HG03064 (cell line): ENCODE data around the gene LRPPRC.

ENCODE experiments used
- ATAC-seq: cut with Tn5 transposase; IDR thresholded peaks from one replicate; pipeline ENCODE4 v1.9.1; 2021; ENCODE audit warnings: low read depth; ENCODE audit not compliant: unreplicated experiment

The LRPPRC gene

DNA sequence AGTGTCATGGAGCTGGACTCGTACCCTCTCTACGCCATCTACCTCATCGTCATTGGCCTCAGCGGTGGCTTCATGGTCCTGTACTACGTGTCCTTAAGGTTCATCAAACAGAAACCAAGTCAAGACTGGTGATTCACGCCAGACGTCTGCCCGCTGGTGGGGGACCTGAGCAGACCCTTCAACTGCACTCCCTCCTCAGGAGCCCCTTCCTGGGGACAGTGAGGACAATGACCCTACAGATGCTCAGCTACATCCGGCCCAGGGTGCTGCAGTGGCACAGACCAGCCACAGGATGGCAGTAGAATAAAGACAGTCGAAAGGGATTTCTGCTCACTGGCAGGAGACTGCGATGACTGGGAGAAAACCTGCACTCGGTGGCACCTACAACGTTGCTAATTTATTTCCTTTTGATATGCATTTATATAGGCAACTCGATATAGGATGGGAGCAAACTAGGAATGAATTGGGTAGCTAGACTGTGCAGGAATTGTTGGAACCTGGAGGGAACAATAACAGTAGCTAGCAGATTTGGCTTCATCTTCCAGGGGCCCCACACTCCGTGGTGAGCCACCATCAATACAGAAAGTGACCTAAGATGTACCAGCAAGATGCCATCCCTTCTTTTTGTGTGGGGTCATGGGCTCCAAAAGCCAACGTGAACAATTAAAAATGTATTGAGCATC is 117.9 kb downstream of the LRPPRC start:
- ATAC-seq: peak; percentile 74

DNA sequence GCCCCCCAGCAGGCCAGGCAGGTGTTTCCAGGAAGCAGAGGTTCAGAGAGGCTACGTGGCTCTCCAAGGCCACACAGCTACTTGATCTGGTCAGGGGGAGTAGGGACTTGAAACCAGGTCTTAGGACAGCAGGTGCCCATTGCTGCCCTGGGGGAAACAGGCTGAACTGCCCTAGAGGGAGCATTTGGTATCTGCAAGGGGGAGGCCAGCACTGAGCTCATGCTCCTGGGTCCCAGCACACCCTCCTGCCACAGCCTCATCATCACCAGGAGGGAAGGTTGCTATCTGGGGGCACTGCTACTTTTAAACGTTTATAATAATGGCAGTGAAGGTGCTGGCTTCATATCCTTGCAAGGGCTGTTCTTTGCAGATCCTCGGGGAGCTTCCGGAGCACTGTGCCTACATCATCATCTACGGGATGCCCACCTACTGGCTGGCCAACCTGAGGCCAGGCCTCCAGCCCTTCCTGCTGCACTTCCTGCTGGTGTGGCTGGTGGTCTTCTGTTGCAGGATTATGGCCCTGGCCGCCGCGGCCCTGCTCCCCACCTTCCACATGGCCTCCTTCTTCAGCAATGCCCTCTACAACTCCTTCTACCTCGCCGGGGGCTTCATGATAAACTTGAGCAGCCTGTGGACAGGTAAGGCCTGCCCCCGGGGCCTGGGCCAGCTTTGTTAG is 120.9 kb downstream of the LRPPRC start:
- no peak for ATAC-seq

DNA sequence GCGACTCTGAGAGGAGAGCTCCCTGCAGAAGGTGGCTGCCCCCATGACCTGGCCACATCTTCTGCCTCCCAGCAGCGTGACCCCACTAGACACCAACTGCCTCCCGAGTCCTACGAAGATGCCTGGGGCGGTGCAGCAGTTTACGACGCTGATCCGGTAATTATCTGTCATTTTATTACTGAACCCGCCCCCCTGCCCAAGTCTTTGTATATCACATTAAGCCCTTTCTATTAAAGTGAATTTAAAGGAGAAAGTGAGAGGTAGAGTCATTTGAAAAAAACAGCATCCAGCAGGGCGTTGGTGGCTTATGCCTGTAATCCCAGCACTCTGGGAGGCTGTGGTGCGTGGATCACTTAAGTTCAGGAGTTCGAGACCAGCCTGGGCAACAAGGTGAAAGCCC is 123.6 kb downstream of the LRPPRC start:
- no peak for ATAC-seq

DNA sequence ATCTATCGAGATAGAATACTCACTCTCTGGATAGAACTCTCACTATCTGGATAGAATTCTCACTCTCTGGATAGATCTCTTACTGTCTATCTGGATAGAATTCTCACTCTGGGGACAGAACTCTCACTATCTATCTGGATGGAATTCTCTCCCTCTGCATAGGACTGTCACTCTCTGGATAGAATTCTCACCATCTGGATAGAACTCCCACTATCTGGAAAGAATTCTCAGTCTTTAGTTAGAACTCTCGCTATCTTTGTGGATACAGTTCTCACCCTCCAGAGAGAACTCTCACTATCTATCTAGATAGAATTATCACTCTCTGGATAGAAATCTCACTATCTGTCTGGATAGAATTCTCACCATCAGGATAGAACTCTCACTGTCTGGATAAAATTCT is 140.5 kb downstream of the LRPPRC start:
- no peak for ATAC-seq

DNA sequence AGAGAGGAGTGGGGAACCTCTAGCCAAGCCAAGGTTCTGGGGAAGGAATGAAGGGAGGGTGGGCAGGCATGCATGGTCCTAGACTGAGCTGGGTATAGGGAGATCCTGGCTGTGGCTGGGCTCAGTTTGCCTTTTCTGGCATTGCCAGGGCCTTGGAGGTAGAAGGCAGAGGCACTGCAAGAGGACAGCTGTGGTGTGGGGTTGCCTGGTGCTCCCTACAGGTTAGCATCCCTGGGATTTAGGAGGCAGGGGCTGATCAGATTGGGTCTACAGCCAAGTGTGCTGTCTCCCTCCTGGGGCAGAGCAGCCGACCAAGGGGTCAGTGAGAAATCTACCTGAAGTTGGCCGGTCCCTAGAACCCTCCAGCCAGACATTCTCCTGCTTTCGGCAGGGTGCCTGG is 141.1 kb downstream of the LRPPRC start:
- ATAC-seq: no peak

DNA sequence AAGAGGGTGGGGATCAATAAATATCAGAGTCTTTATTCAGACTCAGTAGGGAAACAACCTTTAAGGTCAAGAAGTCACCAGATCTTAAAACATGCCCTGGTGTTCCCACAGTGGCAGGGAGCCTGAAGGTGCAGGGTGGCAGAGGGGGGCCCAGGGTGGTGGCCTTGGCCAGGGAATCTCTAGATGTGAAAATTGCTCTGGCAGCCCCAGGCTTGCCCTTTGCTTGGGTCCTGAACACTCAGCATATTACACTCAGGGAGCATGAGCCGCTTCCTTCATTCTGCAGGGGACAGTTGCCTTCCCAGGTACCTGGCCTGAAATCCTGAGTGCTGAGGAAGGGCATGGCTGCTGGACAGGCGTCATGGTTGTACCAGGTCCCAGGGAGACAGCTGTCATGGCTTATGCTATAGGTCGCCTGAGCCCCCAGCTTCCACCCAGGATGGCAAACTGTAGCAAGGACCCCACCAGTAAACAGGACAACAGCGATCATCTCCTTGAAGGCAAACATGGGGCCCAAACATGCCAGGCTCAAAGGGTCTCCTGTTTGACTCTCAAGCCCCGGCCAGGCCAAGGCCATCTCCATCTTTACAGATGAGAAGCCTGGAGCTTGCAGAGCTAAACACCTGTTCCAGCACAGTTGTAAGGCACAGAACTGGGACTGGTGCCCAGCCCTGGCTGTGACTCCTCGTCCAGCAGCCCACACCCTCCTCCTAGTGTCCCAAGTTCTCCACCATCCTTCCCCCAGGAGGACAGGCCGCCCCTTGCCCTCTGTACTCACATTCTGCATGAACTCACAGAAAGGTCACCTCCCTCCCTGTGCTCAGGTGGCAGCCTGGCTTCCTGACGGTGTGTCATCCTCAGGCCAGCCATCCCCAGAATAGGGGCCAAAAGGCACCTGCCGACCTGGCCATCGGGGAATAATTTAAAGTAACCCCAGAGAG is 142.4 kb downstream of the LRPPRC start:
- no peak for ATAC-seq

DNA sequence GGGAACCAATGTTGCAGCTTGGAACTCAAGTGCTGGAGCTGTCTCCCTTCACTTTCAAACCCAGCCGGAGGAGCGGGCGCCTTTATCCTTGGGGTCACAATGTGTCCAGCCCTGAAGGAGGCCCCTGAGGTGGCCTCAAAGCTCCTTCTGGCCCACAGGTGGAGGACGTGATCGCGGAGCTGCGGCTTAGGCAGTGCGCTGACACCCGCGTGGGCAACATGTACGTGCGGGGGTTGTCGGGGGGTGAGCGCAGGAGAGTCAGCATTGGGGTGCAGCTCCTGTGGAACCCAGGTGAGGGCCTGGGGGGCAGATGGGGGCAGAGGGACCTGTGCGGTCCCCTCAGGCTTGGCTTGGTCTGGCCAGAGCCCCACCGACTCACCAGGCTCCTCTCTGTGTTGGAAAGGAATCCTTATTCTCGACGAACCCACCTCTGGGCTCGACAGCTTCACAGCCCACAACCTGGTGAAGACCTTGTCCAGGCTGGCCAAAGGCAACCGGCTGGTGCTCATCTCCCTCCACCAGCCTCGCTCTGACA is 143.5 kb downstream of the LRPPRC start:
- no peak for ATAC-seq

DNA sequence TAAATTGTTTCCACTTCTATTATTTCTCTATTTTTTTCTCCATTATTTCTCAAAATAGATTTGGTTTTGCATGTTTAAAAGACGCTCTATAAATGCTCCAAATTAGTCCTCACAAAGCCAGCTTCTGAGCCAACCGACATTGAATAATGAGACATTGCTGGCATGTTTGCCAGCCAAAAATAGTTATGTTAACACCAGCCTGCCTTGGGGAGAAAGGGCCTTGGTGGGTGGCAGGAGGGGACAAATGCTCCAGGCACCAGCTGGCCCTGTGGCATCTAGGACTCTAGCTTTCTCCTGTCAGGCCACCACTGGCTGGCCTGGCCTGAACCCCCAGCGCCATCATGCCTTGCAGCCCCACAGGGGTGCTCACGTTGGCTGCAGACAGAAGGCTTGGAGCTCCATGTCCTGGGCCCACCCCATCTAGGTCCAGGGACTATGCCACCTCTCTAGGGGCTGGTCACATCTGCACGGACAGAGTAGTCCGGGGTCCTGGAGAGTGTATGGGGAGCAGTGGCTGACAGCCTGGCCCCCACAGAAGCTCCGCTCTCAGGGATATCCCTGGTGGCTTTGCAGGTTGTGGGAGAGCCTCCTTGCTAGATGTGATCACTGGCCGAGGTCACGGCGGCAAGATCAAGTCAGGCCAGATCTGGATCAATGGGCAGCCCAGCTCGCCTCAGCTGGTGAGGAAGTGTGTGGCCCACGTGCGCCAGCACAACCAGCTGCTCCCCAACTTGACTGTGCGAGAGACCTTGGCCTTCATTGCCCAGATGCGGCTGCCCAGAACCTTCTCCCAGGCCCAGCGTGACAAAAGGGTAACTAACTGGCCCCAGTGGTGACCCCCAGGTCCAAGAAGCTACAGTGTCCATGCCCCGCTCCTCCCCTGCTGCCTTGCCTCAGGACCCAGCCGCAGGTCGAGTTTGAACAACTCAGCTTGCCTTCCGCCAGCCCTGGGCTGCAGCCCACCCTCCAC is 144.5 kb downstream of the LRPPRC start:
- ATAC-seq: no peak

DNA sequence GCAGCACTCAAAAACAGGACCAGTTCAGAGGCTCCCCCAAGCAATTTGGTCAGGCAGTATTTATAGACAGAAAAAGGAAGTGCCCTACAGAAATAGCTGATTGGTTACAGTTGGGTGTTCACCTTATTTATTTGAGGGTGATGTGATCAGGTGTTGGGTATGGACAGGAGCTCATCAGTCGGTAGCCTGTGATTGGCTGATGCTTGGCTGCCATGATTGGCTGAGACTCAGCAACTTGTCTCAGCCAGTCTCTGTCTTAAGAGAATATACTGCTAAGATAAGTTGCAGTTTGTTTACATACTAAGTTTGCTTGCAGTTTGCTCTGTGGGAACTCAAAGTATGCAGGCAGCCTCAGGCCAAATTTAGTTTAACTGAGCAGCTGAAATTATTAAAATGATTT is 147.6 kb downstream of the LRPPRC start:
- ATAC-seq: no peak

DNA sequence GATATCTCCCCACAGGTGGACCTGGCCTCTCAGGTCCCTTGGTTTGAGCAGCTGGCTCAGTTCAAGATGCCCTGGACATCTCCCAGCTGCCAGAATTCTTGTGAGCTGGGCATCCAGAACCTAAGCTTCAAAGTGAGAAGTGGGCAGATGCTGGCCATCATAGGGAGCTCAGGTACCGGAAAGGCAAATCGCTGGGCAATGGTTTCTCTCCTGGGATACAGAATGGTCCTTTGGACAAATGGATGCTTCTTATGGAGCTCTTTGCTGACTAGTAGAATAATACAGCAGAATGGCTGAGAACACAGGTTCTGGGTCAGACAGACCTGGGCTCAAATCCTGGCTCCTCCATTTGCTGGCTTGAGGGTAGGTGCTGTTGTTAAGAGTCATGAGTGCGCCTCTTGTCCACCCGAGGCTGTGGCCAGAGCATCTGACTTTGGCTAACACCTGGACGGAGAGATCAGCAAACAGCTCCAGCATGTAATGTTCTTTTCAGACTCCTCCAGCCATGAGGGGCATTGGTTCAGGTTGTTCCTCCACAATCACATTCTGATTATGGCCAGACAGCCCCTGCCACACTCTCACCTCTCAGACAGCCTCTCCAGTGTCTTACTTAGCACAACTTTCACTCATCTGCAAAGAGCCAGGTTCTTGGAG is 149.5 kb downstream of the LRPPRC start:
- ATAC-seq: no peak

DNA sequence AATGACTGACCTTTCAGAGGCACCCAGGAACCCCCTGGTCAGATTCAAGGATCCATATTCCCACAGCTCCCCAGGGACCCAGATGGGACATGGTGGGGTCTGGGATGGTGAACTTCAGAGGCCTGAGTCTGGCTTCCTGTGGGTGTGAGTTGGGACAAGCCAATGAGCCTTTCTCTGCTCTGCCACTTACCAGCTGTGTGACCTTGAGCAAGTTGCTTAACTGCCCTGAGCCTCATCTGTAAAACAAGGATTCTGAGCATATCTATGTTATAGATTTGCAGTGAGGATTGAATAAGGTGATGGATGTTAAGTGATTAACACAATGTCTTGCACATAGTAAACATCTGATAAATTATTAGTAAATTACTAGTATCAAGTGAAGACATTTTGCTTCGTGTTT is 150.6 kb downstream of the LRPPRC start:
- no peak for ATAC-seq

DNA sequence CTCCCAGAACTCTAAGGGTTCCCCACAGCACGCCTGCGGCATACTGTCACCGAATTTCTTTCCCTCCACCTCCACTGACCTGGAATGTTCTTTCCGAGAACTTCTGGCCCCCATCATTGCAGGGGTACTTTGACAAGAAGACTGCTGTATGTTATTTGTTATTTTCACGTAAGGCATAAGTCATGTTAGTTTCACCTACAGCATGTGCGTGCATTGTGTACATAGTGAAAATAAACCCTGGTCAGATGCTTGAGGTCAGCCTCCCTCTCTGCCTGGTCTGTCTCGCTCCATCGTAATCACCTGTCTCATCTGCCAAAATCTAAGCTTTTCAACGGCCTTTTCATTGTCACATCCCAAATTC is 152.9 kb downstream of the LRPPRC start:
- no peak for ATAC-seq

DNA sequence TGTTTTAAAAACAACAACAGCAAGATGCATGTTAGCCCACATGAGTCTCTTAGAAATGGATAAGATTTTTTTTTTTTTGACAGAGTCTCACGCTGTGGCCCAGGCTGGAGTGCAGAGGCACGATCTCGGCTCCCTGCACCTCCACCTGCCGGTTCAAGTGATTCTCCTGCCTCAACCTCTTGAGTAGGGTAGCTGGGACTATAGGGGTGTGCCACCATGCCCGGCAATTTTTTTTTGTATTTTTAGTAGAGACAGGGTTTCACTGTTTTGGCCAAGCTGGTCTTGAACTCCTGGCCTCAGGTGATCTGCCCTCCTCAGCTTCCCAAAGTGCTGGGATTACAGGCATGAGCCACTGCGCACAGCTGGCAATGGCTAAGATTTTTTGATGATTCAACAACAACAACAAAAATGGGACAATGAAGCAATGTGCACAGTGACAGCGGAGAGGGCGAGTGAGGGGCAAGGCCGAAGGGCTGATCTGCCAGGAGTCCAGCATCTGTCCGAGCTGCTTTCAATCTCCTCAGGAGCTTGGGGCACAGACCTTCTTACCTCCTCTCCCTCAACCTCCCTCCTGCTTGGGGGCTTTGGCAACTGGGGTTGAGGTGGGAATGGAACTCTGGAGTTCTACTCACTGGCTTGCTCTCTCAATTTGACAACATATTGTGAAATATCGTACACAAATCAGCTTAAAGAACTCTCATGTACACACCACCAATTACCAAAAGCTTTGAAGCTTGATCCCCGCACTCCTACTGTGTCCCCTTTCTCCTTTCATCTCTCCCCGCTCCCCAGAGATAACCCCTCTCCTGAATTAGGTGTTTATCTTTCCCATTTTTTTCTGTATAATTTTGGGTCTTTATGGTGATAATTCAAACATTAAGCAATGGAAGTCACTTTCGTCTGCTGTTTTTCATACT is 153.6 kb downstream of the LRPPRC start:
- no peak for ATAC-seq

DNA sequence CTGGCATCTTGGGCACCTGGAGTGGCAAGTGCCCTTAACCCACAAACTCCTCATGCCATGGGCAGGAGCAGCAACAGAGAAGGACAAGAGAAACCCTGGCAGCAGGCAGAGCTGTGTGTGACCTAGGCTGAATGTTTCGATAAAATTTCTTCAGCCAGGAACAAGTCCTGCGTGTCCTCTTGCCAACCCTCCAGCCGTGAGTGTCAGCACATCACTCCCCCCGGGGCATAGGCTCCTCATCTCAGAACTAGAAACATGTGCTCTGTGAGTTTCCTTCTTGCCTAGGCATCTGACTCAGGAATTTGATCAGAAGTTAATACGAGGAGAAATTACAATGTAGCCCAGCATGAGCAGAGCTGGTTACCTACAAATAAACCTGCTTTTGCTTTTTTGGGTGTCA is 154.8 kb downstream of the LRPPRC start:
- ATAC-seq: no peak

DNA sequence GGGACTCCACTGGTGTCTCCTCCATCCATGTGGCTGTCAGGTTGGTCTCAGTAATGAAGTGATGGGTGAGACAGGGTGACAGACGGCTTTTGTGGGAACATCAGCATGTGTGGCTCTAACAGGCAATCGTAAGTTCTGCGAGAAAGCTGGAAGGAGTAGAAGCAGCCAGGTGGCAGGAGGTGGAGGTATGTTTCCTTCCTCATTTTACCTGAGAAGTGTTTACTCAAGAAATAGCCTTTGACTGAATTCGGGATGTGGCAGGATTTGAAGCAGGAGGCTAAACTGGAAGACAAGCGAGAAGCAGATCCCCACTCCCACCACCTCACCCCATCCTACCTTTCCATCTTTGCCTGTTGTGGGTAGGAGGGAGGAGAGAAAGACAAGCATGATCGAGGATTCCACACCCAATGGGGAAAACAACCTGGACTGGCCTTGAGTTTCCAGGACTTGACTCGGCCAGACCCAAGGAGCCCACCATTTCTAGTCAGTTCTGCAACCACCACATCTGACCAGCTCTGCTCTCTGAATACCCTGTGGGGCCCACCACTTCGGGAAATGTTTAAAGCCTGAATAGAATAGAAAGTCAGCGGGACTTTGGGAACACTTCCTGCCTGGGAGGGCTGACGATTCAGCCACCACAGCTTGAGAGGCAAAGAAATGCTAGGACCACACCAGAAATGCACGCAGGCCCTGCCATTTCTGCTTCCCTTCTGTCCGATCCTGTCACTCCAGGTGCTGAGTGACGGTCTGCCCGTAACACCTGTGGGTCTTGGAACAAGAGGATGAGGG is 155.8 kb downstream of the LRPPRC start:
- ATAC-seq: no peak

DNA sequence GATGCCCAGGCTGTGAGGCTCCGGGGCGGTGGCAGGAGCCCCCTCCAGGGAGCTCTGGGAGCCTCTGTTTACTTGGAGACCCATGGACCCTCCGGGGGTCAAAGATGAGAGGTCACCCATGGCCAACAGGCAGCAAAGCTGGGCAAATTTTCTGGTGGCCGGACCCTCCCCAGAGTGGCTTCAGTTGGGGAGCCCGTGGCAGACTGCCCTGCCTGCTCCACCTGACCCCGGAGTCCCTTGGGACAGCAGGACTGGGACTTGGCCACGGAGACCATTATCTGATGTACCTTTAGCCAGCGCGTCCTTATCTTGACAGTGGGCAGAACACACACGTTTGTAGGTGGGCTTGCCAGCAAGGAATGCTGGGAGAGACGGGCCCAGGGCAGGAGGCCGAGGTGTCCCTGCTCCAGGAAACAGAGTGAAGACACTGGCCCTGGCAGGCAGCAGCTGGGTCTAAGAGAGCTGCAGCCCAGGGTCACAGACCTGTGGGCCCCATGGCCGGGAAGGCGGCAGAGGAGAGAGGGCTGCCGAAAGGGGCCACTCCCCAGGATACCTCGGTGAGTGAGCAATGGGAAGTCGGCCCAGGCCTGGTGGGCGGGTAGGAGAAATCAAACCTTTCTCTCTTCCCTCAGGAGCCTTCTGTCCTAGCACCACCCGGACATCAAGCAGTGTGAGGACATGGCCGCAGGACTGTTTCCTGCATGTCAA is 157.1 kb downstream of the LRPPRC start, which contains the start of the genes ABCG5 and ABCG8:
Gene ABCG5, minus strand, starts transcription at position 280 of the 708 bp plus-strand sequence. Its CDS starts 160 bp downstream, at position 120.
Gene ABCG8, plus strand, starts transcription at position 412 of the 708 bp plus-strand sequence. Its CDS starts 83 bp downstream, at position 495.
- no peak for ATAC-seq
